ENCODE results near the gene EFCAB6. TPM values are rescaled to one million over a fixed set of nuclear protein-coding genes. Genes with fewer than 3 reads are reported as not detected.

The EFCAB6 gene
- total and polyA plus RNA-seq, 10 of the 15 experiments (the other 5 are each of a cell fraction or from before 2014, with no cell fraction given), result 0.05 to 0.42 (median 0.19) TPM

GRCh38 chr22:43504666-43505261 lies 307.3 kb downstream of the EFCAB6 start:
- no peaks in the 10 kb centered on the region for H4K20me1 ChIP-seq (ENCODE audit: control insufficient read depth, insufficient read depth)
- no peaks in the 10 kb centered on the region; a peak in 1 of 4 replicates for H3K27me3 ChIP-seq (replicated peaks in 1 of 2; ENCODE audit: control insufficient read depth in 2 of 2, insufficient read depth in 2 of 2, low read length in 1 of 2)
- POLR2A ChIA-PET, result no interaction called here
- H2AFZ ChIP-seq (ENCODE audit: control insufficient read depth, low read depth, low read length), result no peak overlapping the region
- H3K36me3 ChIP-seq (ENCODE audit: control insufficient read depth in 2 of 2, insufficient read depth in 2 of 2, low read length in 1 of 2), result no peaks in the 10 kb centered on the region
- intact Hi-C loops (cut with micrococcal nuclease; ENCODE audit: unreplicated experiment) (no loop called here), in situ Hi-C loops (cut with MboI) (no loop called here)
- H3K9me3 ChIP-seq (replicated peaks; ENCODE audit: control insufficient read depth, insufficient read depth, low read length), result no peaks in the 10 kb centered on the region
- no peak overlapping the region for H3K9ac ChIP-seq (ENCODE audit: control insufficient read depth, insufficient read depth, low read length)
- no TSS peak for BruUV-seq (replicated peaks)
- no peak for FAIRE-seq
- SMC1A ChIA-PET (ENCODE audit: uncharacterized antibody, unreplicated experiment), result no interaction called here
- H3K27ac ChIP-seq (ENCODE audit: control insufficient read depth, insufficient read depth), result no peak overlapping the region
- no peak for ATAC-seq
- WGBS (ENCODE audit: insufficient coverage, insufficient replicate concordance, low lambda C conversion rate, missing lambda C conversion rate), result 66% methylated on average over 7 of the region's 7 CpGs
- H3K79me2 ChIP-seq (ENCODE audit: control insufficient read depth, insufficient read depth, low read length), result no peaks in the 10 kb centered on the region
- no peak overlapping the region for H3K4me2 ChIP-seq (ENCODE audit: control insufficient read depth, insufficient read depth)
- RAD21 ChIA-PET (ENCODE audit: unreplicated experiment), result no interaction called here
- H3K4me3 ChIP-seq, result no peak overlapping the region
- H3K4me1 ChIP-seq (ENCODE audit: control insufficient read depth, insufficient read depth, low read length), result no peaks in the 10 kb centered on the region
- DNase-seq (ENCODE audit: low read depth, low spot score), result no peak
- CTCF ChIA-PET, result no interaction called here
- TF ChIP-seq PKNOX1 (IDR thresholded peaks at IDR 0.05) (no peak), PAX8 (IDR thresholded peaks at IDR 0.05) (no peak), KAT2A (conservative IDR thresholded peaks at IDR 0.05; ENCODE audit: control insufficient read depth, low read depth, low read length) (no peak), KDM1A (IDR thresholded peaks at IDR 0.05; ENCODE audit: borderline replicate concordance) (no peak), ZNF687 (IDR thresholded peaks at IDR 0.05) (no peak), CHD1 (IDR thresholded peaks at IDR 0.05; ENCODE audit: low read depth, low read length) (no peak), MYC (IDR thresholded peaks at IDR 0.05; ENCODE audit: insufficient read depth, insufficient read length, insufficient replicate concordance, low read length, severe bottlenecking) (no peak), EGR1 (IDR thresholded peaks at IDR 0.05; ENCODE audit: borderline replicate concordance in 1 of 2, low read depth in 2 of 2, low read length in 2 of 2) (no peak), BACH1 (IDR thresholded peaks at IDR 0.05; ENCODE audit: borderline replicate concordance) (no peak), CHD4 (IDR thresholded peaks at IDR 0.05) (no peak), CHD2 (IDR thresholded peaks at IDR 0.05; ENCODE audit: borderline replicate concordance, low read depth, low read length) (no peak), NBN (IDR thresholded peaks at IDR 0.05) (no peak), NFYA (IDR thresholded peaks at IDR 0.05; ENCODE audit: borderline replicate concordance, low read depth, low read length) (no peak), NFYB (IDR thresholded peaks at IDR 0.05; ENCODE audit: insufficient read depth, low read depth, low read length) (no peak), TCF12 (IDR thresholded peaks at IDR 0.05; ENCODE audit: low read depth, low read length) (no peak)

All from GM12878 (cell line).